Posterior cingulate gyrus (tissue), 11 donors: ENCODE measurements around the gene GTF3C4.

Experiments used
- DNase-seq, 10 donors: peaks; one replicate each; pipeline versions ENCODE4 v3.0.0 to v3.0.0-alpha.2; 2020 to 2021; ENCODE audit warnings: mixed read lengths in 3 of 10
- intact Hi-C: fragments of 100-400 bp; cut with DNase I; formaldehyde crosslinking; loops from one replicate; pipeline ENCODE4 v1.15.1; 2023

Gene GTF3C4

GRCh38 chr9:132728497-132728896 lies 58.2 kb downstream of the GTF3C4 start:
- intact Hi-C loops = no loop called here
- DNase-seq = peak in 1 of 10 donors; percentile 9

- peak in 2 of 10 donors; percentile 10 to 43 for DNase-seq
- intact Hi-C loops = no loop called here
Measured at GRCh38 chr9:132729235-132729890, 59.1 kb downstream of the GTF3C4 start.

GRCh38 chr9:132730054-132731033 lies 60.1 kb downstream of the GTF3C4 start:
- intact Hi-C loops = no loop called here
- DNase-seq = peak in 2 of 10 donors; percentile 43 to 68

- peak in 2 of 10 donors; percentile 9 to 41 for DNase-seq
- intact Hi-C loops = no loop called here
Measured at GRCh38 chr9:132731230-132731629, 61.0 kb downstream of the GTF3C4 start.

GRCh38 chr9:132732326-132733259 lies 62.3 kb downstream of the GTF3C4 start:
- DNase-seq = peak in 4 of 10 donors; percentile 9 to 79 (median 21)
- intact Hi-C loops = no loop called here

- intact Hi-C loops = no loop called here
- DNase-seq = peak in 6 of 10 donors; percentile 10 to 84 (median 26)
Measured at GRCh38 chr9:132733260-132733815, 63.1 kb downstream of the GTF3C4 start.

- peak in 2 of 10 donors; percentile 36 to 46 for DNase-seq
- intact Hi-C loops = no loop called here
Measured at GRCh38 chr9:132739710-132740310, 69.5 kb downstream of the GTF3C4 start.

- peak in 2 of 10 donors; percentile 20 to 45 for DNase-seq
- intact Hi-C loops = no loop called here
Measured at GRCh38 chr9:132740526-132741309, 70.5 kb downstream of the GTF3C4 start.

- DNase-seq = peak in 2 of 10 donors; percentile 65 to 79
- intact Hi-C loops = no loop called here
Measured at GRCh38 chr9:132742821-132743311, 72.6 kb downstream of the GTF3C4 start.

GRCh38 chr9:132743931-132744479 lies 73.7 kb downstream of the GTF3C4 start:
- DNase-seq = peak in 1 of 10 donors; percentile 34
- intact Hi-C loops = no loop called here
